GM19395 (cell line): ENCODE measurements around the gene SLCO2A1.

Experiments used
- ATAC-seq: cut with Tn5 transposase; IDR thresholded peaks from one replicate; pipeline ENCODE4 v1.9.1; 2021; ENCODE audit warnings: mild to moderate bottlenecking, moderate library complexity; ENCODE audit not compliant: unreplicated experiment

The SLCO2A1 gene

DNA sequence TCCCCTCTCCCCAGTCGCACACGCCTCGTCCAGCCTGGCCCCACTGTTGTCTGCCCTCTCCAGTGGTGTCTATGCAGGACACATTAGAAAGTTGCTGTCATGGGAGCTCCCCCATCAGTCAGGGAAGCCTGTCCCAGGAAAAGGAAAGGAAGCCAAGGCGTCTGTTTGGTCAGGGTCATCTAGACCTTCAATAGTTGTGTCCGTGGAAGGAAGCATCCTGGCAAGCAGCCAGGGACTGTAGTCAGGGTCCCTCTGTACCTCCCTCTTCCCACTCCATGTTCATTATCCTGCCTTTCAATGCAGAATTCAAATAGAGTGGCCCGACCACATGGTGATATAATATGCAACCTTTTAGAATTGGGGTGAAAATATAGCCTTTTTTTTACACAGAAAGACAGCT, 73.4 kb downstream of the SLCO2A1 start:
- ATAC-seq: no peak

DNA sequence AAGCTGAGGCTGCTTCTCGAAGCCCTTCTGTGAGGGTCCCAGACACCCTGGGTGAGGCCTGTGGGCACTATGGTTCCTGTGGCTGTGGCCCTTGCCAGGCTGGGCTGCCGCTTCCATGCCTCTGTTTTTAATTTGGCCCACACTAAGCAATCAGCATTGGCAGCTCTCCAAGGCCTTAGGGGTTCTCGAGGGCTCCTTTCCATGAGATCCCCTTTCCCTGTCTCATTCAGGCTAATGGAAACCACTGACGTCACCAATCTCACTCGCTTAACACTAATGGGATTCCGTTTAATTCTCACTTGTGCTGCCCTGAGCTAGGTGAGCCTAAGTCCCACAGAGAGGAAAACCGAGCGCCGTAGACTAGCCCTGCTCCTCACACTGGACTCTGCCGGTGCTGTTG, 73.8 kb downstream of the SLCO2A1 start:
- ATAC-seq: no peak

DNA sequence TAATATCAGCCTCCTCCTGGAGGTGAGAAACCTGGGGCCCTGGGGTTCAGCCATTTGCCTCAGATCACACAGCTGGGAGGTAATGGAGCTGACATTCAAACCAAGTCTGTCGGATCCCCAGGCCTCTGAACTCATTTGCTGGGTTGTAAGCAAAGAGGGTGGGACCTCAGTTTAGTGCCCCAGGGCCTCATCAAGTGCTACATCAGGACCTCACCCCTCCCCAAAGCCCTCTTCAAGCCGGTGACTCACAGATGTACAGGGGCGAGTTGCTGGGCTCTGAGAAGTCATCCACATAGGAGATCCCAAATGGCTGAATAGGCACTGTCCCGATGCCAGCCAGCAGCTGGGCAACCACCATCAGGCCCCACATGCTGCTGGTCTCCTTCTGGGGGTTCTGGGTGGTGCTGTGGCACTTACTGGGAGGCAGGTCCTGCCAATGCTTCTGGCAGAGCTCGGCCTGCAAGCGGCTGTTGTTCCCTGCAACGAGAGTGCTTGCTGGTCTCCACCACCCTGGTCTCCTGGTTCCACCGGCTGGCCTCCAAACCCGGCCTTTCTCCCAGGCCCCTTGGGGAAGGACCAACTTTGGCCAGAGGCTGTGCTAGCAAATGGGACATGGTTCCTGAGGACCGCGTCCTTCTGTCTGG, 74.9 kb downstream of the SLCO2A1 start:
- ATAC-seq: no peak

DNA sequence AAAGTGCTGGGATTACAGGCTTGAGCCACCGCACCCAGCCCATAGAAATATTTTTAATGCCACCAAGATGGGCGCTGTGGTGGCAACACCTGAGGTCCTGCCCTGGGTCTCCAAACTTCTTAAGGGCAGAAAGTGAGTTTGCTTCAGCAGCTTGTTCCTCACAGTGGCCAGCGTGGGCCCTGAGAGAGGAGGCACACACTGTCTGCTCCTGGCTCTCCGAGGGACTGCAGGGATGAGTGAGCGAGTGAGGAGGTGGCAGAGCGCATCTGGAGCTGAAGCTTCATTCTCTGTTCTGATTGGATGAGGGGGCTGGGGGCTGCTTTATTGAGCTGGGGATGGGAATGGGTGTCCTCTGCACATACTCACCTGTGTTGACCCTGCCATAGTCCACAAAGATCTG, 76.4 kb downstream of the SLCO2A1 start:
- ATAC-seq: no peak

DNA sequence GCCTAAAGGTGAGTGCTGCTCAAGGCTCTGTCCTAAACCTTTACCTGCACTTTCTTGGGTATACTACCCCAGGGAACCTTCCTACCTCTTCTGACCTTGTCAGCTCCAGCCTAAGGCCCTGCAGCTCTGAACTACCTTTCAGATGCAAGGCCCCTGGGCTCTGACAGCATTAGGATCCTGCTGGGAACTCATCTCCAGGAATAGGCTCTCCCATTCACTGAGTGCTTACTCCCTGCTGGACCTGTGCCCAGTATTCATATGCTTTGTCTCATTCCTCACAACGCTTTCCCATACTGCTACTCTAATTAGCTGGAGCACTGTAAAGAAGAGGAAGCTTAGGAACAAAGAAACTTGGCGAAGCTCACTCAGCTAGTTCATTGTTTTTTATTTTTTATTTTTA, 80.3 kb downstream of the SLCO2A1 start:
- ATAC-seq: no peak

DNA sequence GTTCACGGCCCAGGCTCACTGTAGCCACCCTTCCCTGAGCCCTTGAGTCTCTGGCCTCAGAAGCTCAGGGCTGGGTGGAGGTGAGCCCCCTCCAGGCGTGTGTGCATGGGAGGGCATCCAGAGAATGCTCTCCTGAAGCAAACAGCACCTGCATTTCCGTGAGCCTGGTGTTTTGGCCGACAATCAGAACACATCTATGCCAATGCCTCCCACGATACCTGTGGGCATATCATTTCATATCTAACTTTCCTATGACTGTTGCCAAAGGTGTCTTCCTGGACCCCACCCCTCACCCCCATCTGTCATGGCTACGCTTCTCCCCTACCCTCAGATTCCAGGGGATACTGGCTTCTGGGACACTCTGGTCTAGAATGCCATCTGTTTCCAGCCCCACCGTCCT, 80.7 kb downstream of the SLCO2A1 start:
- no peak for ATAC-seq

DNA sequence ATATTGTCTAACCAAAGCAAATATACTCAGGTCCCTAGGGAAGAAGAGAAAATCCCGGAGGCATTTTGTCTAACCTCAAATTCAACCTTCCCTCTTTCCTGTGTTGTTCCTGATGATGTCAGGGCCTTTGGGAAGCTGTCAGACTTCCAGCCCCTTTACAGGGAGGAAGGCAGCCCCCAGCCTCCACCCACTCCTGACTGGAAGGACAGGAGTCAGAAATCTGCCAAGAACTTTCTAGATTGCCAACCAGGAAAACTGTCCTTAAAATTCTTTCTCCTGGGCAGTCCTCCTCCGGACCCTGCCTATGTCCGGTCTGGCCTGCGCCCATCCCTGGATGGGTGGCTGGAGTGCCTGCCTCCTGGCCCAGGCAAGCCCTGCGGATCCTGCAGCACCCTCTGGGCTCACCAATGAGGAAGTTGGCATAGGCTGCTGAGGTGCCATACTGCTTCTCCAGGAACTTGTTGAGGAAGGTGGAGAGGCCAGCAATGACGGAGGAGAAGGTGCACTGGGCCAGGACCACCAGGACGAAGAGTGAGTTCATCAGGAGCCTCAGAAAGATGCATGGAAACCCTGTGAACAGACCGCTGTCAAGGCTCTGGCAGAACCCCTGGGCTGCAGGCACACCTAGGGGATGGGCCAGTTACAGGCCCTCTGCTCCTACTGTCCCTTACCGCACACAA, 81.5 kb downstream of the SLCO2A1 start:
- no peak for ATAC-seq

DNA sequence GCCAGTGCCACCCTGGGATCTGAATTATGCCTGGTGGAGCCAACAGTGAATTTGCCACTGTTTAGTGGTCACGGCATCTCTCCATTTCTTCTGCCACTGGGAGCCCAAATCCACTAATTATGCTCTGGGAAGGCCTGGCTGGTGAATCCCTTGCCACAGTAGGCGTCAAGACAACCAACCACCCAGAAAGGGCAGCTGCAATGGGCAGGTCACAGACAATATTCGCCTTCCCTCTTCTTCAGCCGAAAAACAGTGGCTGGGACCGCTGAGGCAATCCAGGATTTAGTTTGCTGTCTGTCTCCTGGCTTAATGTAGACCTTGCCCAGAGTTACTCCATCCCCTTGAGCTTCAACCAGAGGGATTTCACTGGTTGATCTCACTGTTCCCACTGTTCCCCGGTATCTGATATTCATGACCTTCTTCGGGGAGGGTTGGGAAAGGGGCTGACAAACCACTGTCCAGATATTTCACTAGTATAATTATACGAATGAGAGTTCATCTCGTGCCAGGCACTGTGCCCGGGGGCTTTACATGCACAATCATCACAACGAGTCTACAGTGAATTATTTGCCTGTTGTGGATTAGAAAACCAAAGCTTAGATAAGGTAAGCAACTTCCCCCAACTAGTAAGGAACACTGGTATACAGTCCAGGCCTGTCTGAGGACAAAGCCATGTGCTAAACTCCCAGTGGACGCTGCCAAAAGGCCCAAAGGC, 84.2 kb downstream of the SLCO2A1 start:
- ATAC-seq: no peak

DNA sequence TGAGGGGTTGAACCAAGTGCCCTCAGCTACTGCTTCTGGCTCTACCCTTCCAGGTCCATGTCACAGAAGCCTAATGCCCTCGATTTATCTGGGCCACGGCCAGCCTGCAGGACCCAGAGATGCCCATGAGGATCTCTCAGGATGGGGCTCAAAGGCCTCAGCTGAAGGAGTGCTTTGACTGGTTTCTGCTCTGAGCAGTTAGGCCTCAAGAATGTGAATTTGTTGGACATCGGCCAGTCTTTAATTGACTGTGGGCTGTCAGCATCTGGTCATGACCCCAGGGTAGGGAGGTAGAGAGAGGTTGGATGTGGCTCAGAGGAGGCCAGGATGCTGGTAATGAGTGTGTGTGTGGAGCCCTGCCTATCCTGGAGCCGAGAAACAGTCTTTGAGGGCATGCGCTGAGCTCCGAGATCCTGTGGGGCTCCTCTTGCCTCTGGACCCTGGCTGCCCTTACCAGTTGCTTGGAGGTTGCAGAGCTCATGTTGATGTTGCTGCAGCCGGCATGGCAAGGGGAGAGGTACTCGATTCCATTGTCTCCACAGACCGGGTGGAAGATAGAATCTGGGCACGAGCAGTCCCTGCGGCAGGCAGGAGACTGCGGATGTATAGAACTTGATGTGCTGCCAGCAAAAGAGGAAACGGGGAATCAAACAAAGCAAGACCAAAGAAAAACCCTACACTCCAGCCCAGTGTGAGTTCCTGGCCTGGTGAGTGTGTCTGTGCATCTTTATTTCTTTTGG, 84.9 kb downstream of the SLCO2A1 start:
- no peak for ATAC-seq

DNA sequence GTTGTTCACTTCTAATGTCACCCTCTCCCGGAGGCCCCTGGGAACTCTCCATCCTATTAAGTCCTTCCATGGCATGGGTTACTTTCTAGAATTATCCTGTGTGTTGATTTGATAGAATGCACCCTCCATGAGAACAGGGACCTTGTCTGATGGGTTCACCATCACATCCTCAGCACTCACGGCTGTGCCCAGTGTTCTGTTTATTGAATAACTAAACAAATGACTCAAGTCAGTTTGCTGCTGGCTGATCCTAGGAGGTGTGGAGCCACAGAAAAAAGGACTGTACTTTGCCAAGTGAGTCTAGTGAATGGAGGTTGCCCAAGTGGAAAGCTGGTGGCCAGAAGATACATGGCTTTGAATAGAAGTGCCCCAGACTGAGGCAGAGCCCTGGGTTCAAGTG, 85.5 kb downstream of the SLCO2A1 start:
- ATAC-seq: no peak

DNA sequence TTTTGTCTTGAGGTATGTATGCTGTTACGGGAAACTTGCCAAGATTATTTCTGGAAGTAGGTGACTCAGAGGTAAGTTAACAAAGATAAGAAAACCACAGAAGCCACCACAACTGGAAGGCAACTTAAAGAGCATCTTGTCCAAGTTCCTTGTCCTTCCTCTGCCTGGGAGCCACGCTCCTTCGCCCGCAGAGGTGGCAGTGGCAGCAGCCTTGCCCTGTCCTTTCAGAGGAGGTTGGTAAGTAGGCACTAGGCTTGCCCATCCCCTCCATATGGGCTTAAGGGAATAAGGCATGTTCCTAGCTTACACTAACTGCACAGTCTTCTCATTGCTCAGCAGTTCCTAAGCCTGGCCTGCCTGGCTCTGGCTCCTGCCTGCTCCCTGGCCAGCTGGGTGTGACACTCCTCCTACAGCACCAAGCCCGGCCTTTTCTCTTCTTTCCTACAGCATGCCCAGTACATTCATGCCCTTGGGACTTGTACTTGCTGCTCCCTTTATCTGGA, 86.0 kb downstream of the SLCO2A1 start:
- ATAC-seq: no peak

DNA sequence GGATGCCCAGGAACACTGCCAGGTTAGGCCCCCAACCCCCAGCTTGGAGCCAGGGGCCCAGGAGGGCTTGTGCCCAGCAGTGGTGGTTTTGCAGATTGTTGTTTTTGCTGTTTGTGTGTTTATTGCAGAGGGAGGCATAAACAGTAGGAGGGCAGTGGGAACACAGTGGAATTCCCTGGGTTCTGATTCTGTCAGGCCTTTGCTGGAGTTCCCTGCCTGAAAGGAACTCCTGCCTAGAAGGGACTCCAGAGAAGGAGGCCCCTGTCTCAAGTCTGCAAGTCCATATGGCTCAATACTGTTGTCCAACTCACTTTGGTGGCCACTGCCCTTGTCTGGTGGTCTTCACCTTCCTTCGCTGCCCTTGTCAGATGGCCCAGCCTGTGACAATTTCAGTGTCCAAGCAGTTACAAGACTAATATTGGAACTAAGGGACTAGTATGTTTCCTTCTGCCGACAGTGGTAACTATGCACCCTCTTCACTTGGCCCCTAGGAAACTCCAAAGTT, 86.6 kb downstream of the SLCO2A1 start:
- ATAC-seq: no peak

DNA sequence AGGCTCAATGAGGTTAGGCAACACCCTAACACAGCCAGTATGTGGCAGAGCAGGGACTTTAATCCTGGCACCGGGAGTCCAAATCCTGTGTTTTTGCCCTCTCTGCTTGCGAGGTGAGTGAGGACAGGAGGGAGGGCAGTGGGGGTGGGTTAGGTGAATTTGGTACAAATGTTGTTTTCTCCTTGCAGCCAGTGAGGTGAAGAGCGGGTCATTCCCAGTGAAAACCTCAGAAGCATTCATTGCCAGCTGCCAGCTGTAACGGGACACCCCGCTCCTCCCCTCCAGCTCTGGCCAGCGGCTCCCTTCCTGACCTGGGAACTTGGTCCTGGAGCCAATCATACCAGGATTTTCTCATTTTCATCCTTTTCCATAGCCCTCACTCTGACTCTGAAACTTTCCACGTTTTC, 88.3 kb downstream of the SLCO2A1 start:
- ATAC-seq: no peak

DNA sequence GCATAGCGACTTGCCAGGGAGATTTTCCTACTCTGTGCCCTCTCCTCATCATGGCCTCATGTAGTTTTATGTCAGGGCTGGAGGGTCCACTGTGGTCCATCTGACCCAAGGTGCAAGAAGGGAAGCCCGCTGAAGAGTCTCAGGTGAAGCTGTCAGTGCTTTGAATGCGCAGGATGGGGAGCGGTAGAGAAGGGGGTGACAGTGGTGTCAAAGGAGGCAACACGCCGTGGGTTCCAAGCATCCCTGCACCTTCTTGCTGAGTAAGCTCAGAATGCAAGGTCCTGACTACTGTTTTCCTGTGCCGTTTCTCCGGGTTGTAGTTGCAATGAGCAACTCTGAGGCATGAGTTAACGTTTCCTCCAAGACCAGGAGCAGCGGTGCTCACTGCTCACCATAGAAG, 89.2 kb downstream of the SLCO2A1 start:
- ATAC-seq: no peak

DNA sequence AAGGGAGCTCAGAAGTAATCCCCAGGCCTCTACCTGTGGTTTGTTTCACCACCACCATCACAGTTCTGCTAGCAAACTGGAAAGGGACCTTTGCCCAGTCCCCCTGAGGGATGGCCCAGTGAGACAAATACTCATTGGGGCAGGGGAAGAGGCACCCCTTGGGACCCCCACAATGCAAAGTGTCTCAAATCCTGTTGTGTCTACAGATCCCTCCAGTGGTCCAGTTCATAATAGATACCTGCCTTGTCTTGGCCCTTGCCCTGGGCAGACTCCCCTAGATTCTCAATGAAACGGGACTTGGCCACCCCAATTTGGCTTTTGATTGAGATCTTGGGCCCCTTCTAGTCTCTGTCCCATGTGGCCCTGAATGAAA, 90.3 kb downstream of the SLCO2A1 start:
- ATAC-seq: no peak

DNA sequence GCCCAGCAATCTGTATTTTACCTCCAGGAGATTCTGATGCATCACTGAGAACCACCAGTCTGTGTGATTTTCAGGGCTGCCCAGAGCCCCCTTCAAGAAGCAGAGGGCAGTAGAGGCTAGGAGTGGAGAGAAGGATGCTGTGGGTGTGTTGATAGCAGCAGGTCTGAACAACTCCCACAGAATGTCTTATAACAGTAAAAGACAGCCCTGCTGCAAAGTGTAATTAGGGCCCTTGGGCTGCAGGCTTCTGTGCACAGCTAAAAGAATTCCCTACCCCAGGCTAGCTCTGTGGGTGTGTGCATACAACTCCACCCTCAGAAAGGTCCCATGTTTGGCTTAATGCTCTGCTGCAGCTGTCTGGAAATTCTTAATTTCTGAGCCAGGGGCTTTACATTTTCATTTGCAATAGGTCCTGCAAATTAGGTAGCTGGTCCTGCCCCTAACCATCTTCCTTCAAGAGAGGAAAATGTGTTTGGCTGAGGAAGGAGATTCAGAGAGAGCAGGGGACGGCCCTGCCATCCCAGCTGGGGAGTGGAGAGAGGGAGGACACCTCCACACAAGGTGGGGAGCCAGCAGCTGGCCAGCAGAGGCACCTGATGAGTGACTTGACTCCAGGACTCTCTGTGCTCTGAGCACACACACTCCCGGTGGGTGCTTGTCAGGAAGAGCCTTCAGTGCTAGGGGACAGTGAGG, 90.8 kb downstream of the SLCO2A1 start:
- no peak for ATAC-seq

DNA sequence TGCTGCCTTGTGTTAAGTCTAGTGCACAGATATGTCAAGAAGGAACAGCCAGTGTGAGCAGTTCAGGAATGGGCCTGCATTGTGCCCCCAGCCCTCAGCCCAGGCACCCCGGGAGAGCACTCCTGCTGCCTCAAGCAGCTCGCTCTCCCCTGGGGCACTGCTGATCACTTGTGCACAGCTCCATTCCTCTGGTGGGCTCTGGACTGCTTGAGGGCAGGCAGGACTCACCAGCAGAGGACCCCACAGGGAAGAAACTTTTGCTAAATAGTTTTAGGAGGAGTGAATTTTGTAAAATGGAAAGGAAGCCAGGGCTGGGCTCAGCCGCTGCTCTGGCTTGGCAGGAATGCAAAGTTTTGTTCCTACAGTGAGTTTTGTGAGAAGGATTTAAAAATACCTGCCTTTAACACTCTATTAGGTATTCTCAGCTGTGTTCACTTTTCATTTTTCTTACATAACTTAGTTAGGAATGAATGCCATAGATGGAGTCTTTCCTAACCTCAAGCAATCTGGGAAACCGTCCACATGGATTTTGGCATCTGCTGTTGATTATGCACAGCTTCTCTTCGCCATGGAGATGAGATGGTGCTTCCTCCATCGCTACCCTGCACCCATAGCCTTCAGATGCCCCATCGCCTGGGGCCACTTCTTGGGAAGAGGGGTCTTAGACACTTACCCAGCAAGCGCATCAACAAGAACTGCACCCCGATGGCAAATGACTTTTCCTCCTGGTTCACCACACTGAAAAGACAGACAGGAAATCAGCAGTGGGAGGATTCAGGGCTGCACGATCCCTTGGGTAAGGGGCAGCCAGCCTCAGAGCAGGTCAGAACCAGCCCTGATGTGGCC, 91.7 kb downstream of the SLCO2A1 start:
- no peak for ATAC-seq

DNA sequence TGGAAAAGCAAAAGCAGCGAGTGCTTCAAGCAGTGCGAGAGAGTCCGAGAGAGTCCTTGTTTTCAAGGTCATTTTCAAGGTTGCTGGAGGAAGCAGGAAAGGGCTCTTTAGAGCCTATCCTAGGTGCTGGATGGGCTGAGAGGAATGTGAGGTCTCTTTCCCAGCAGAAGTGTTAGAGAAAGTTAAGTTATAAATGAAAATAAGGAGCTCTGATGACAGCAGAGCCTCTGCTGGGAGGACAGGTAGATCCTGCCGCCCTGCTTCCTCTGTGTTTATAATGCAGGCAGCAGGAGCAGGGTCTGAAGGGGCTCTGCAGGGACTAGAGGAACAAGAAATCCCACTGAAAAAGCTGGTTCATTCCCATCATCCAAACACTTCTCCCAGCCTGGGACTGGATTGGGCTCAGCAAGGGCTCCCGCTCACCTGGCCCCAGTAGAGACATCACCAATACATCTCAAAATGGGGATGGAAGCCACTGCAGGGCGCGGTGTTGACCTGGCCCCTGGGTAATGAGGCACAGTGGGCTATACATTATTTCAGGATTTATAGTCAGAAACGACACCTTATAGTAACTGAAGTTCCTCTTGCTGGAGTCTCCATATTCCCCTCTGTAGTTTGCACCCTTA, 92.6 kb downstream of the SLCO2A1 start:
- no peak for ATAC-seq
